IMR-90 (cell line): ENCODE data around the gene BLZF1.

Experiments used
- BHLHE40 ChIP-seq: fragments of 150-350 bp; IDR thresholded peaks from 2 replicates; pipeline ENCODE4 v1.6.1; 2016; ENCODE audit warnings: mild to moderate bottlenecking, low read depth, low read length
- CEBPB ChIP-seq: IDR thresholded peaks from 2 replicates; pipeline ENCODE4 v1.6.1; 2012; ENCODE audit warnings: low read depth, low read length, improper control_type of control experiment
- CTCF ChIP-seq: conservative IDR thresholded peaks from 2 replicates; pipeline ENCODE4 v1.5.1; 2012; ENCODE audit warnings: mild to moderate bottlenecking, low read depth, low read length, improper control_type of control experiment
- FOS ChIP-seq: fragments of 150-350 bp; IDR thresholded peaks from 2 replicates; pipeline ENCODE4 v1.6.1; 2016; ENCODE audit warnings: low read depth, low read length
- MAFK ChIP-seq: IDR thresholded peaks from 2 replicates; pipeline ENCODE4 v1.6.1; 2012; ENCODE audit warnings: low read depth, low read length, improper control_type of control experiment
- MAZ ChIP-seq: IDR thresholded peaks from 2 replicates; pipeline ENCODE4 v1.6.1; 2012; ENCODE audit warnings: low read depth, mild to moderate bottlenecking, low read length, improper control_type of control experiment, moderate library complexity, borderline replicate concordance
- MXI1 ChIP-seq: IDR thresholded peaks from 2 replicates; pipeline ENCODE4 v1.6.1; 2012; ENCODE audit warnings: low read depth, mild to moderate bottlenecking, low read length, moderate library complexity, borderline replicate concordance
- POLR2A ChIP-seq: IDR thresholded peaks from 2 replicates; pipeline ENCODE4 v1.6.1; 2012; ENCODE audit warnings: mild to moderate bottlenecking, low read depth, low read length
- RAD21 ChIP-seq: IDR thresholded peaks from 2 replicates; pipeline ENCODE4 v1.6.1; 2012; ENCODE audit warnings: low read length, improper control_type of control experiment
- RCOR1 ChIP-seq: IDR thresholded peaks from 2 replicates; pipeline ENCODE4 v1.6.1; 2012; ENCODE audit warnings: mild to moderate bottlenecking, low read length, improper control_type of control experiment; ENCODE audit not compliant: insufficient replicate concordance
- RFX5 ChIP-seq: IDR thresholded peaks from 2 replicates; pipeline ENCODE4 v1.8.0; 2012; ENCODE audit warnings: low read depth, mild to moderate bottlenecking, low read length, moderate library complexity
- SMC3 ChIP-seq: fragments of 150-350 bp; IDR thresholded peaks from 2 replicates; pipeline ENCODE4 v1.6.1; 2016; ENCODE audit warnings: low read depth, mild to moderate bottlenecking, antibody characterized with exemption, low read length, moderate library complexity

- TF ChIP-seq CTCF (no peak), POLR2A (peak; percentile 81), CEBPB (no peak), SMC3 (no peak), RAD21 (no peak), MXI1 (peak; percentile 93), BHLHE40 (peak; percentile 43; the same call in 1 of the 2 replicates), MAFK (no peak), RCOR1 (no peak), RFX5 (no peak), FOS (no peak), MAZ (peak; percentile 70; the same call in 1 of the 2 replicates)
Observed at GRCh38 chr1:169367686-169368405, at the start of gene BLZF1, which contains the start of gene NME7.
